GM06990 (cell line): ENCODE measurements around the gene ENO1.

Experiments used
- DNase-seq: peaks from one replicate; pipeline ENCODE4 v3.0.0-alpha.2; 2011; ENCODE audit not compliant: insufficient read length; ENCODE audit errors: extremely low read depth
- H3K27me3 ChIP-seq: replicated peaks from 2 replicates; pipeline ENCODE4 v1.6.0; 2011; ENCODE audit warnings: low read length; ENCODE audit not compliant: control insufficient read depth, insufficient read depth
- H3K36me3 ChIP-seq: 2 replicates; pipeline ENCODE4 v1.5.1; 2011; ENCODE audit warnings: low read length; ENCODE audit not compliant: control insufficient read depth, insufficient read depth
- H3K4me3 ChIP-seq: replicated peaks from 2 replicates; pipeline ENCODE4 v1.5.1; 2011; ENCODE audit warnings: low read depth, mild to moderate bottlenecking, control low read depth, low read length
- CTCF ChIP-seq: IDR thresholded peaks from 2 replicates; pipeline ENCODE4 v1.5.1; 2011; ENCODE audit warnings: low read length, control low read depth, mild to moderate bottlenecking, inconsistent platforms; ENCODE audit not compliant: insufficient read depth, poor library complexity, severe bottlenecking

ENO1 gene

GRCh38 chr1:8910331-8910730, 31.8 kb upstream of the ENO1 start:
- Histone ChIP-seq H3K27me3 (no peaks in the 10 kb centered on the region; the same call in 1 of the 2 replicates), H3K4me3 (no peak overlapping the region), H3K36me3 (no peaks in the 10 kb centered on the region)
- no peak for TF ChIP-seq CTCF
- no peak for DNase-seq

- Histone ChIP-seq H3K36me3 (no peaks in the 10 kb centered on the region), H3K27me3 (no peaks in the 10 kb centered on the region; the same call in 1 of the 2 replicates), H3K4me3 (no peak overlapping the region)
- DNase-seq: no peak
- no peak for TF ChIP-seq CTCF
Measured at GRCh38 chr1:8908388-8909151, 30.1 kb upstream of the ENO1 start.

- H3K36me3 ChIP-seq: no peaks in the 10 kb centered on the region
- no peak for DNase-seq
- no peaks in the 10 kb centered on the region for H3K27me3 ChIP-seq
- no peak for TF ChIP-seq CTCF
- H3K4me3 ChIP-seq: no peak overlapping the region
Measured at GRCh38 chr1:8905582-8906191, 27.2 kb upstream of the ENO1 start.

GRCh38 chr1:8903908-8904650, 25.6 kb upstream of the ENO1 start:
- Histone ChIP-seq H3K27me3 (no peaks in the 10 kb centered on the region), H3K36me3 (no peaks in the 10 kb centered on the region), H3K4me3 (no peak overlapping the region)
- TF ChIP-seq CTCF: no peak
- no peak for DNase-seq

GRCh38 chr1:8903410-8903809, 24.9 kb upstream of the ENO1 start:
- no peak for TF ChIP-seq CTCF
- no peaks in the 10 kb centered on the region for H3K27me3 ChIP-seq
- no peak for DNase-seq
- no peaks in the 10 kb centered on the region for H3K36me3 ChIP-seq
- H3K4me3 ChIP-seq: no peak overlapping the region
